ENCODE data around the gene HUNK.

Gene HUNK

GRCh38 chr21:31898933-31899630, 26.3 kb downstream of the HUNK start:
- no peak for DNase-seq

- no peak for DNase-seq
Measured at GRCh38 chr21:31900121-31900895, 27.5 kb downstream of the HUNK start.

GRCh38 chr21:31901315-31901714, 28.5 kb downstream of the HUNK start:
- no peak for DNase-seq

- DNase-seq: no peak
Measured at GRCh38 chr21:31902438-31902837, 29.6 kb downstream of the HUNK start.

GRCh38 chr21:31903896-31904295, 31.1 kb downstream of the HUNK start:
- DNase-seq: no peak

GRCh38 chr21:31905503-31906451, 33.0 kb downstream of the HUNK start:
- no peak for DNase-seq

- DNase-seq: no peak
Measured at GRCh38 chr21:31908106-31909031, 35.5 kb downstream of the HUNK start.

- no peak for DNase-seq
Measured at GRCh38 chr21:31909153-31910073, 36.6 kb downstream of the HUNK start.

GRCh38 chr21:31910074-31910470, 37.3 kb downstream of the HUNK start:
- no peak for DNase-seq

- DNase-seq: no peak
Measured at GRCh38 chr21:31911138-31911907, 38.5 kb downstream of the HUNK start.

GRCh38 chr21:31912501-31912900, 39.7 kb downstream of the HUNK start:
- no peak for DNase-seq

- DNase-seq: no peak
Measured at GRCh38 chr21:31913182-31913608, 40.4 kb downstream of the HUNK start.

- no peak for DNase-seq
Measured at GRCh38 chr21:31914472-31914871, 41.7 kb downstream of the HUNK start.

GRCh38 chr21:31915566-31915965, 42.7 kb downstream of the HUNK start:
- no peak for DNase-seq

- DNase-seq: no peak
Measured at GRCh38 chr21:31917108-31917507, 44.3 kb downstream of the HUNK start.

GRCh38 chr21:31918250-31918775, 45.5 kb downstream of the HUNK start:
- no peak for DNase-seq

GRCh38 chr21:31920275-31920674, 47.5 kb downstream of the HUNK start:
- DNase-seq: no peak

GRCh38 chr21:31921079-31921478, 48.3 kb downstream of the HUNK start:
- DNase-seq: no peak

GRCh38 chr21:31922881-31923280, 50.1 kb downstream of the HUNK start:
- DNase-seq: no peak

GRCh38 chr21:31923756-31924155, 50.9 kb downstream of the HUNK start:
- no peak for DNase-seq

Data from activated CD8-positive, alpha-beta memory T cell treated with anti-CD3 and anti-CD28 coated beads, Interleukin-2, amount 50 U/mL, for 4 hours (primary cell).